GM19467 (cell line): ENCODE data around the gene SLC26A3.
"Not testable (repeated sequence)": the region's sequence is repeated elsewhere in the genome, so short reads cannot be mapped to it uniquely, and the experiment has no call there.

Source experiments
- ATAC-seq: cut with Tn5 transposase; IDR thresholded peaks from one replicate; pipeline ENCODE4 v1.9.1; 2021; ENCODE audit warnings: mild to moderate bottlenecking, moderate library complexity; ENCODE audit not compliant: unreplicated experiment

Gene SLC26A3

DNA sequence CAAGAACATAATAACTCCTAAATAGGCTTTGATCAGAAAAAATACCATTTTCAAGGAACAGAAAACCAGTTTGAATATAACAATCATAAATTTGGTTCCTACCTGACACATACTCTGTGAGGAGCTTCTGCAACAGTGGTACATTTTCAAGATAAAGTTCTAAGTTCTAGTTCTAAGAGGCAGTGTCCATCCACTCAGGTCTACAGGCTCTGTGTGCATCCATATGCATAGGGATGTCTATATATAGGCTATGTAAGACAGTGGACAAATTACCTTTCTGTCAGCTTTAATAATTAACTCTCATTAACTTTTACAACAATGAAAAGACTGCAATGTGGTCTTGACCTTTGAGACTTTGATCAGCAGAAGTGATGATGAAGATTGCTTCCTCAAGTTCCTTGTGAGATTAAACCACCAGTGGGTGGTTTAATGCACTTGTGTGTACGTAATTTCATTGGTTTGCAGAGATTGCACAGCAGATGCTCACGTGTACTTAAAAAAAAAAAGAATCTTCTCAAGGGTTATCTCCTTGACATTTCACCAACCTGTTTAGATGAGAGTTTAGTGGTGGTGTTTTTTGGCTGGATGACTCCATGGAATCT is at the start of gene SLC26A3:
Gene SLC26A3 (minus strand): TSS at position 215 of the 602 bp plus-strand sequence. CDS start 8,714 bp downstream, outside the sequence.
- no peak for ATAC-seq

DNA sequence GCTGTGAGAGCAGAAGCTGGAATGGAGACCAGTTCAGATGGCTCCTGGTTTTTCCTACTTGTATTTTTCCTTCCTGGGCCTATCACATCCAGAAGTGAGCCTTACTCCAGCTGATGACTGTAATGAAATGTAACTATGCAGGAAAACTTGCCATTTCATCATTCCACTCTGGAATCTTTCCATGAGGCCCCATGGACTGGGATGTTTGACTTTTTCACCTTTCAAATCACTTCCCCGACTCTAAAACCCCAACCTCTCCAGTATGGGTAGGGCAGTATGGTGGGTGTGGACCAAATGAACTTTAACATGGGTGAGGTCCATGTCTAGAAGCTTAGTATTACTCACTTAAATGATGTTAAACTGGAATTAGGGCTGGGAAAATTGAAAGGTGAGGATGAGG is 47.6 kb upstream of the SLC26A3 start:
- no peak for ATAC-seq

DNA sequence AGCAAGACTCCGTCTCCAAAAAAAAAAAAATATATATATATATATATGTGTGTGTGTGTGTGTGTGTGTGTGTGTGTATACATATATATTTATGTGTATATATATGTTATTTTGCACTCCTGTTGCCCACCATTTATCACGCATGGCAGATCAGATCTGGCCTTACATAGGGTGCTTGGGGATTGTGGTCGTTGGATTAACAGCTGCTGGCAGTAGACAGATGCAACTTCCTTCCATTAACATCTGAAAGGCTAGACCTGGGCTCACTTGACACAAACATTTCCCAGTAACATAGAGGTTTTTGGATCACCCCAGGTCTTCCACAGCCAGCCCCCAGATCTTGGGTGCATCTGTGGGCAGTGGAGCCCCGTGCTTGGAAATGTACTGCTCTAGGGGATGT is 47.2 kb upstream of the SLC26A3 start:
- no peak for ATAC-seq

DNA sequence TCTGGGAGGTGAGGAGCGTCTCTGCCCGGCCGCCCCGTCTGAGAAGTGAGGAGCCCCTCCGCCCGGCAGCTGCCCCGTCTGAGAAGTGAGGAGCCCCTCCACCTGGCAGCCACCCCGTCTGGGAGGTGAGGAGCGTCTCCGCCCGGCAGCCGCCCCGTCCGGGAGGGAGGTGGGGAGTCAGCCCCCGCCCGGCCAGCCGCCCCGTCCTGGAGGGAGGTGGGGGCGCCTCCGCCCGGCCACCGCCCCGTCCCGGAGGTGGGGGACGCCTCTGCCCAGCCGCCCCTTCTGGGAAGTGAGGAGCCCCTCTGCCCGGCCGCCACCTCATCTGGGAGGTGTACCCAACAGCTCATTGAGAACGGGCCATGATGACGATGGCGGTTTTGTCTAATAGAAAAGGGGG is 45.2 kb upstream of the SLC26A3 start:
- not testable (repeated sequence) for ATAC-seq

DNA sequence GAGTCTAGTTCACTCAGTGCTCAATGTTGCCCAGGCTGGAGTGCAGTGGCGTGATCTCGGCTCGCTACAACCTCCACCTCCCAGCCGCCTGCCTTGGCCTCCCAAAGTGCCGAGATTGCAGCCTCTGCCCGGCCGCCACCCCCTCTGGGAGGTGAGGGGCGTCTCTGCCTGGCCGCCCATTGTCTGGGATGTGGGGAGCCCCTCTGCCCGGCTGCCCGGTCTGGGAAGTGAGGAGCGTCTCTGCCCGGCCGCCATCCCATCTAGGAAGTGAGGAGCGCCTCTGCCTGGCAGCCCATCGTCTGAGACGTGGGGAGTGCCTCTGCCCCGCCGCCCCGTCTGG is 44.8 kb upstream of the SLC26A3 start:
- ATAC-seq, result not testable (repeated sequence)

DNA sequence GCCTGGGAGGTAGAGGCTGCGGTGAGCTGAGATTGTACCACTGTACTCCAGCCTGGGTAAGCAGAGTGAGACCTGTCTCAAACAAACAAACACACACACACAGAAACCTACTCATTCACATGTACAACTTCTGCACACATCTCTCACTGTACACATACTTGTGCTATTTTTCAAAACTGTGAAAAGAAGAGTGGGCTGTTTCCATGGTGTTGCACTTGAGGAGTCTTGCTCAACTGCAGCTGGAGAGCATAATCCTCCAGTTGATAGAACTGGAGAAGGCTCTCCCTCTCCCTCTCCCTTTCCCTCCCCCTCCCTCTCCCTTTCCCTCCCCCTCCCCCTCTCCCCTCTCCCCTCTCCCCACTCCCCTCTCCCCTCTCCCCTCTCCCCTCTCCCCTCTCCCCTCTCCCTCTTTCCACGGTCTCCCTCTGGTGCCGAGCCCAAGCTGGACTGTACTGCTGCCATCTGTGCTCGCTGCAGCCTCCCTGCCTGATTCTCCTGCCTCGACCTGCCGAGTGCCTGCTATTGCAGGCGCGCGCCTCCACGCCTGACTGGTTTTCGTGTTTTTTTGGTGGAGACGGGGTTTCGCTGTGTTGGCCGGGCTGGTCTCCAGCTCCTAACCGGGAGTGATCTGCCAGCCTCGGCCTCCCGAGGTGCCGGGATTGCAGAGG is 44.3 kb upstream of the SLC26A3 start:
- ATAC-seq, result no peak

DNA sequence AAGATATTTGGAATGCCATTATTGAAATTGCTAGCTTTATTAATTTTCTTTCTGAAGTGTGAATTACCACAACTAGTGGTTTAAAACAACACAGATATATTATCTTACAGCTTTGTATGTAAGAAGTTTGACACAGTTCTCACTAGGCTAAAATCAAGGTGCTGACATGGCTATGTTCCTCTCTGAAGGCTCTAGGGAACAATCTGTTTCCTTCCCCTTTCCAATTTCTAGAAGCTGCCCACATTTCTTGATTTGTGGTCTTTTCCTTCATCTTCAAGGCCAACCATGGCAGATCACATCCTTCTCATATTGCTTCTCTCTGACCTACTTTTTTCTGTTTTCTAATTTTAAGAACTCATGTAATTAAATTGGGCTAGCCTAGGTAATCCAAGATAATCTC is 43.3 kb upstream of the SLC26A3 start:
- no peak for ATAC-seq

DNA sequence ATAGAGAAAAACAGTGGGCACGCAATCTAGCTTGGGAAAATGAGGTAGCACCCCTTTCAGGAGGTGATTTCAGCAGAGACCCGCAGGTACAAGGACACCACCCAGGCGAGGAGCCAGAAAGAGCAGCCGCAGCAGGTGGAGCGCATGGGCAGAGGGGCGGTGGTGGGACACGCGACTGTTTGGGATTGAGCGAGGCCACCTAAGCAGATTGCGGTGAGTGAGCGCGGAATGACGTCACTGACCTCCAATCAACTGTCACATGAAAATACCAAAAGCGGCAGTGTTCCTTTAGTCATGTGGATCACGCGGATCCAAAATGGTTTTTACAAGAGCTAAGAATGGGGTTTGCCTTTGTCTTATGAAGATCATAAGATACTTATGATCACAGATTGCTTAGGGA is 40.2 kb upstream of the SLC26A3 start:
- ATAC-seq, result no peak

DNA sequence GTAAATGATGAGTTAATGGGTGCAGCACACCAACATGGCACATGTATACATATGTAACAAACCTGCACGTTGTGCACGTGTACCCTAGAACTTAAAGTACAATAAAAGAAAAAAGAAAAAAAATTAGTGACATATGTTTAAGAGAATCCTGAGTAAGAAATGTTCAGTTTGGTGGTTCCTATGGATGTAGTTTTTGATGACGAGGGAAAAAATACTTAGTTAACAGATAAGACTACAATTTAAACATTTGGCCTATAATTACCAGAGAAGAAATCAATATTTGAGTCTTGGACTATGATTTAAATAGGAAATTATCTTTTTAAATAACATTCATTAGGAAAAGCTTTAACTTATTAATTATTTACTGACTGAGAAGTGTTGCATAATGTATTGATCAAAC is 39.2 kb upstream of the SLC26A3 start:
- ATAC-seq, result no peak

DNA sequence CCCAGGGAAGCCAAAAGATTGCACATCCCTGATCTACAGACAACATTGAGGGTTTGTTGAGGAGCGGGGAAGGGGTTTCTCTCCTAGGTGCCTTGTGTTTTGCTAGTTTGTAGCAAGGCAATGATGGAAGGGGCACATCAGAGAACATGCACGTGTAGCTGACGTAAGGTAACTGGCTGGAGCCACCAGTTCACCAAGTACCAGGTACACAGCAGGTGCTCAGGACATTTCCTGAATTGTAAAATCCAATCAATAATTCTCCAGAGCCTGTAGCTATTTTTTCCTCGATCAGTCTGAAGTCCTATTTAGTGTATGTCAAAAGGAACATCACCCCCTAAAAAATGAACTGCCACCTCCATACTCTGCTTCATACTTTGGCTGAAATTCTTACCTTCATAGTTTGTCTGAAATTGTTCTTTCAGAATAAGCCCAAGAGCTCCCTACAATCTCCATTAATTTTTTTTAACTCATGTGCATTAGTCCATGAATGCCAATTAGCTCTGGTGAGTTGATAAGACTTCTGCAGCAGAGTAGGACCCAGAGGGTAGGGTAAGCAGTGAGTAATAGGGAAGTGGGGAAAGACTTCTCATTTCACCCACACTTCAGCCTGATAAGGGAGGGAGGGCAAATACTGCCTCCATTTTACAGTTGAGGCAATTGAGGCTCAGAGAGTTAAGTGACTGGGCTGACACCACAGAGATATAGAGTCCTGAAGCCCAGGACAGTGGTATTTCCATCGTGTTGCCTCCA is 36.0 kb upstream of the SLC26A3 start:
- no peak for ATAC-seq

DNA sequence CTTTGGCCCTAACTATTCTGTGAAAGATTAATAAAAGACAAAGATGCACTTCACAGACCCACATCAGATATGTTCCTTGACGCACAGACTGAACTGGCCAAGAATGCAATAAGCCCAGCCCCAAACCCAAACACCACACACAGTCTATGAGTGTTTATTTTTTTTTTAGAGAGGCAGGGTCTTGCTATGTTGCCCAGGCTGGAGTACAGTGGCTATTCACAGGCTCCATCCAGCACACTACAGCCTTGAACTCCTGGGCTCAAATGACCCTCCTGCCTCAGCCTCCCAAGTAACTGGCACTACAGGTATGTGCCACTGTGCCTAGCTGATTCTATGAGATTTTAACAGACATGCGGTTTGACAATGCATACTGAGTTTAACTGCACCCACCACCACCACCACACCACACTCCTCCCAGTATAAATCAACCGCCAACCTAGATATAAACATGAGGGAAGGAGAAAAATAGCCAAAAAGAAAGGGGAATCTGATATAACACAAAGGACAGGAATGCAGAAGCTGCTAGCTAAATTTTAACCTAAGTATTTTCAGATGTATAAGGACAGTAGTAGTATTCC is 35.1 kb upstream of the SLC26A3 start:
- ATAC-seq, result no peak

DNA sequence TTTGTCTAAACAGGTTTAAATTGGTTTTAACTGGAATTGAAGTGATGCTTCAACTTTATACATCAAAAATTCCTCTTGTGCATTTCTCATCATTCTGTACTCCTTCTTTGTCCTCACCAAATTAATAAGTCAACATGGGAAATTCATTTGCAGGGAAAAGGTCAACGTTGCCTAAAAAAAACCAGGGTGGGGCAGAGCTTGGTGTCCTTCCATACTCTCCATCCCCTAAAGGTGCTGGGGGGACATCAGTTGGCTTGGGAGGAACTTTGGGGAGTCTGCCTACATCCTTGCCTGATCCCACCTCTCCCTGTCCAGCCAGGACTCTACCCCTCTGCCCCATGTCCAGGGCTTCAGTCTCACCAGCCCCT is 34.1 kb upstream of the SLC26A3 start:
- ATAC-seq, result no peak

DNA sequence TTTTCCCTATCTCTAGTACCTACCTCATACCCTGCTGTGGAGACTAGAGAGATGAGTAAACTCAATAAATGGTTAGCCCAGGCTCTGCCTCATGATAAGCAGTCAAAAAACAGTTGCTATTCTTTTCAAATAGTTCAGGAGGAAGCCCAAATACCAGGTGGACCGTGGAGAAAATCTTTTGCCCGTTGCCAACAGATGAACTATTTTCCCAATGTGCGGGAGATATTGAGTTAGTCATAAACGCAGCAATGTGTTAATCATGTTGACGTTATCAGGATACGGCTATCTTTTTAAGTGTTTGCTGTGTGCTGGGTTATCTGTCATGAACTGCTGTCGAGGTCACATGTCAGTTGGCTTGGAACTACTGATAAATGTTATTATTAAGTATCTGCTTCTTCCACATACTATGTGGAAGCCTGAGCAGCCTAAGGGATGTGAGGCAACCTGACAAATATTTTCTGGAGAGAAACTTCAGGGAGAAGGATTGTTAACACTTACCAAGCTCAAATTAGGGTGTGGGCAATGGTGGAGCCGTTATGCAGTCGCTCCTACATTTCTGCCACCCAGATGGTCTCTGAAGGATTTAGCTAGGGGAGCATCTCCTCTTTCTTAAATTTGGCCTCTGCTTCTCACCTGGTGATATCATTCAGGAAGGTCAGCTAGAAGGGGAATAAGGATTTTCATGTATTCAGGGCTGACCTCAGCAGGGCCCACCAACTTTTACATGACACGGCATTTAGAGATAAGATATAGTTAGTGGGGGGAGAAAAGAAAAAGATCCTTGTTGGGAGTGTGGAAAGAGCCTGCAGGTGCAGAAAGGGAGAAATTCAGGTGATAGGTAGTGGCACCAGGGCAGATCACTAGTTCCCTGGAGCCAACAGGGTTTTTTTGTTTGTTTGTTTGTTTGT is 33.5 kb upstream of the SLC26A3 start:
- ATAC-seq, result no peak

DNA sequence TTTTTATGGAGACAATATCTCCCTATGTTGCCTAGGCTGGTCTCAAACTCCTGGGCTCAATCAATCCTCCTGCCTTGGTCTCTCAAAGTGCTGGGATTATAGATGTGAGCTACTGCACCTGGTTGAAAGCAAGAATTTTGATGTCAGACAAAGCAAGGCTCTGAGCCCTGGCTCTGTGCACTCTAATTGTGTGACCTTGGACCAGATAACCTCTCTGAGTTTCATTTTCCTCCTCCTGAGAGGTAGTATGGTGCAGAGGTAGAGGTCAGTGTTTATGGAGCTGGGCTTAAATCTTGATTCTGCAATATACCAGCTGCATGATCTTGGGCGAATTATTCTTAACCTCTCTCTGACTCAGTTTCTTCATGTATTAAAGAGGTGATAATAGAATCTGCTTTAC is 31.4 kb upstream of the SLC26A3 start:
- ATAC-seq, result no peak

DNA sequence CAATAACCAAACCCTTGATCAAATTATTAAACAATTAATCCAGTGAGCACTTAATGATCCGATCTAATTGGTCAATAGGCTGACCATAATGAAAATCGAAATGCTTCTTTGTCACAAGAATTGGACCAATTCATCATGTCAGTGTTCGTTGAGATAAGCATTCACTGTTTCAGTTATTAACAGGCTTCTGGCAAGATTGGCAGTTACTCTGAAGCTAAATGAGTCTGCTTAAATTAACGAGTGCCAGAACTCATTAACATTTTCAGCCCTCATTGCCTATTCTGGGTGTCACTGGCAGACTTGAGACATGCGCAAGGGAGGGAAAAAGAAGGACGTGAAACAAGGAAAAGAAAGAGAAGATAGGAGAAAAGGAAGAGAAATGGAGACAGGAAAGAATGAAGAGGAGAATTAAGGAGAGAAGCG is 30.7 kb upstream of the SLC26A3 start:
- ATAC-seq, result no peak

DNA sequence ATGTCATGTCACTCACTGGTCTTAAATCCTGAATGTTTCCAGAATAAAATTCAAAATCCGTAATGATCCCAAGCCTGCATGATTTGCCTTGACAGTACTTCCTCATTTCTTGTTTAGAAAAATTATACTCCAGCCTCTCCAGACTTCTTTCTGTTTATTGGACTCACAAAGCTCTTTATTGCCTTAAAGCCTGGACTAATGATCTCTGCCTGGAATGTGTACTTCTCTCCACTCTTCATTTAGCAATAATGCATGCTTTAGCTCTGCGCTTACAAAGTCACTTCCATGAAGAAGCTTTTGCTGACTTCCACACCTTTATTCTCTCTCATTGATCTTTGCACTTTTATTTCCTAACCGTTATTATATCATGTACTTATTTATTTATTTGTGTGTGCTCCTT is 27.4 kb upstream of the SLC26A3 start:
- no peak for ATAC-seq

DNA sequence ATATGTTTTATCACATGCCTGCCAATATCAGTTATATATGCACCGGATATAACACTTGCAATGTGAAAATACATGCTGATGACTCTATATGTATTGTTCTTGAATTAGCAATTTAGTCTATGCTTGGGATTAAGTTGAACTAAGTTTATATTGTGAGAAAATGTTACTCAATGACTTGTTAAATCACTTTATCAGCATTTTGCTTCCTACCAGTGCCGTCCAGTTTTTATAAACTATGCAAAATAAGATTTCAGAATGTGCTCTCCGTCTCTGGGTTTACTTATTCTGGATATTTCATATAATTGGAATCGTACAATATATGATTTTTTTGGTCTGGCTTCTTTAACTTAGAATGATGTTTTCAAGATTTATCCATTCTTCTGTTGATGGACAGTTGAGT is 25.5 kb upstream of the SLC26A3 start:
- ATAC-seq, result no peak

DNA sequence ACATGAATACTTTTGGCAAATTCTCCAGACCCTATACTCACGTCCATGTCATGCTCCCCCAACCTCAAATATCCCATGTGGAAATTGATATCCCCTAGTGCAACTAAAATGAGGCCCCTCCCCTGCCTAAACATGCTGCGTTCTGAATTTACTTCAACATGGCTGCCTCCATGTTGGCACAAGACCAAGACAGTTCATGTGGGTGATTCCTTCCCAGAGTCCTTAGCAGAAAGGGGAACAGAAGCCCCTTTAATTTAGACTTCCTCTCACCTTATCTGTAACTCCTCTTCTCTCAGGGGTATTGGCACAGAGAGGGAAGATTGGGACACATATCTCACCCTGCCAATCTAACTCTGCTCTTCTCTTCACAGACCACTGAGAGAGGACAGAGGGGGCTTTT is 24.5 kb upstream of the SLC26A3 start:
- no peak for ATAC-seq

DNA sequence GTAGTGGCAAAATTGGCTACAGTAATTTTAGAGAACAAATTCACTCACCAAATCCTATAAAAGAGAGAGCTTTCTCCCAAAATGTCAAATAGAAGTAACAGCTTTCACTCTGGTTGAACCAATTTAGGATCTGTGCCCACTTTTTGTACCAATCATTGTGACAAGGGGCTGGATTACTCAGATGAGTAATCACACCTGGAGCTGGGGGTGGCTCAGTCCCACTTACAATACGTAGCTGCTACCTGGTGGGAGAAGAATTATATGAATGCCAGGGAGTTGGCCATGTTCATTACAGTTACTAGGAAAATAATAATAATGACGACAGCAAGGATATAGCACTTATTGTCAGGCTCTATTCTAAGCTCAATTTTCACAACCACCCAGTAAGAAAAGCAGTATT is 23.4 kb upstream of the SLC26A3 start:
- ATAC-seq, result no peak

DNA sequence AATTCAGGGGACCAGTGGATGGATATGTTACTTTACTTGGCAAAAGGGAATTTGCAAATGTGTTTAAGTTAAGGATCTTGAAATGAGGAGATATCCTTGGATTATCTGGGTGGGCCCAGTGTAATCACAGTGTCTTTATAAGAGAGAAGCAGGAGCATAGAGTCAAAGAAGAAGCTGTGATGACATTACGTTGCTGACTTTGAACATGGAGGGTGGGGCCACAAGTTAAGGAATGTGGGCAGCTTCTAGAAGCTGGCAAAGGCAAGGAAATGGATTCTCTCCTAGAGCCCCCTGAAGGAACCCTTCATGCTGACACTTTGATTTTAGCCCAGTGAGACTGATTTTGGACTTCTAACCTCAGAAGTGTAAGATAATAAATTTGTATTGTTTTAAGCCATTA is 21.8 kb upstream of the SLC26A3 start:
- ATAC-seq, result no peak

DNA sequence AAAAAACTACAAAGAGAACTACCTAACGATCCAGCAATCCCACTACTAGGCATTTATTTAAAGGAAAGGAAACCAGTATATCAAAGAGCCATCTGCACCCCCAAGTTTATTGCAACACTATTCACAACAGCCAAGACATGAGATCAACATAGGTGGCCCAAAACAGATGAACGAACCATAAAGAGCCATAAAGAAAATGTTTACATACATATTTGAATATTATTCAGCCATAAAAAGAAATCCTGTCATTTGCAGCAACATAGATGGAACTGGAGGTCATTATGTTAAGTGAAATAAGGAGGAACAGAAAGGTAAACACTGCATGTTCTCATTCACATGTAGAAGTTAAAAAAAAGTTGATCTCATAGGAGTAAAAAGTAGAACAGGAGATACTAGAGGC is 15.6 kb upstream of the SLC26A3 start:
- ATAC-seq, result no peak
